B cell (primary cell): ENCODE data around the gene XPNPEP1. TPM values are rescaled to one million over a fixed set of nuclear protein-coding genes. Genes with fewer than 3 reads are reported as not detected.

Source experiments
- ATAC-seq: fragments of 200-7000 bp; cut with Tn5 transposase; one replicate; pipeline ENCODE4 v1.10.0; 2021; ENCODE audit warnings: low read depth, mild to moderate bottlenecking, moderate number of reproducible peaks, moderate library complexity
- CTCF ChIA-PET: fragments of 350-600 bp; sonication (Branson Sonifier 250); formaldehyde crosslinking; loops from one replicate; lab custom pipeline; 2021; ENCODE audit warnings: antibody characterized with exemption, inconsistent platforms; lab: Charles Lee
- POLR2A ChIA-PET: fragments of 350-600 bp; sonication (Branson Sonifier 250); formaldehyde crosslinking; loops from one replicate; lab custom pipeline; 2021; ENCODE audit warnings: antibody characterized with exemption; lab: Charles Lee
- DNase-seq: peaks from one replicate; pipeline ENCODE4 v3.0.0; 2013
- H2AFZ ChIP-seq: 2 replicates; pipeline ENCODE4 v1.6.1; 2012; ENCODE audit warnings: mild to moderate bottlenecking, low read depth, low read length; ENCODE audit not compliant: insufficient read depth, poor library complexity, severe bottlenecking
- H3K27ac ChIP-seq, 2 donors: 1 replicate in 1 of 2; 2 replicates in 1 of 2; pipeline ENCODE4 v1.5.1; 2012 to 2013; ENCODE audit warnings: low read length in 2 of 2, mild to moderate bottlenecking in 2 of 2, moderate library complexity in 1 of 2
- H3K27me3 ChIP-seq, 4 experiments: fragments of 200-600 bp in 1 of 4; sonication (generic) in 1 of 4; replicated peaks in 1 of 4; 1 replicate in 2 of 4; 2 replicates in 2 of 4; pipeline versions ENCODE4 v1.6.1 to v1.7.0; 2013 to 2016; ENCODE audit warnings: low read length in 3 of 4, mild to moderate bottlenecking in 2 of 4, mixed read lengths in 1 of 4, moderate library complexity in 1 of 4; ENCODE audit not compliant: insufficient read depth in 4 of 4, control insufficient read depth in 3 of 4; ENCODE audit errors: control extremely low read depth in 1 of 4
- H3K36me3 ChIP-seq, 2 experiments: replicated peaks in 1 of 2; 1 replicate in 1 of 2; 2 replicates in 1 of 2; pipeline versions ENCODE4 v1.6.1 to v1.7.1; 2013; ENCODE audit warnings: low read length in 1 of 2; ENCODE audit not compliant: insufficient read depth in 2 of 2, control insufficient read depth in 1 of 2; ENCODE audit errors: control extremely low read depth in 1 of 2, extremely low read depth in 1 of 2
- H3K4me1 ChIP-seq, 2 donors: fragments of 200-600 bp in 1 of 2; sonication (generic) in 1 of 2; 1 replicate in 1 of 2; 2 replicates in 1 of 2; pipeline versions ENCODE4 v1.5.1 to v1.6.1; 2013 to 2017; ENCODE audit warnings: low read length in 2 of 2; ENCODE audit not compliant: control insufficient read depth in 2 of 2, insufficient read depth in 2 of 2
- H3K4me2 ChIP-seq: replicated peaks from 2 replicates; pipeline ENCODE3; 2012; ENCODE audit warnings: mild to moderate bottlenecking, low read depth, low read length; ENCODE audit not compliant: poor library complexity, severe bottlenecking
- H3K4me3 ChIP-seq, 5 experiments: fragments of 200-600 bp in 1 of 5; sonication (generic) in 1 of 5; 1 replicate in 3 of 5; 2 replicates in 2 of 5; pipeline versions ENCODE4 v1.5.1 to v1.7.0; 2011 to 2016; ENCODE audit warnings: low read length in 4 of 5, mild to moderate bottlenecking in 4 of 5, low read depth in 2 of 5, control low read depth in 1 of 5, moderate library complexity in 1 of 5; ENCODE audit not compliant: insufficient read depth in 1 of 5; ENCODE audit errors: control extremely low read depth in 1 of 5, extremely low read depth in 1 of 5
- H3K79me2 ChIP-seq: fragments of 200-600 bp; sonication (generic); one replicate; pipeline ENCODE4 v1.6.0; 2016; ENCODE audit warnings: low read length; ENCODE audit not compliant: control insufficient read depth, insufficient read depth
- H3K9ac ChIP-seq: fragments of 200-600 bp; sonication (generic); 2 replicates; pipeline ENCODE4 v1.6.1; 2017; ENCODE audit warnings: mild to moderate bottlenecking, low read length, moderate library complexity
- H3K9me3 ChIP-seq, 3 donors: one replicate each; pipeline versions ENCODE4 v1.6.1 to v1.7.1; 2013; ENCODE audit warnings: low read length in 2 of 3; ENCODE audit not compliant: control insufficient read depth in 2 of 3, insufficient read depth in 1 of 3; ENCODE audit errors: control extremely low read depth in 1 of 3
- H4K20me1 ChIP-seq: 2 replicates; pipeline ENCODE4 v1.6.0; 2012; ENCODE audit warnings: mild to moderate bottlenecking, low read length; ENCODE audit not compliant: insufficient read depth, control insufficient read depth, poor library complexity, severe bottlenecking
- H3K27ac Mint-ChIP-seq: one replicate; pipeline ENCODE4 v1.8.0; 2021; ENCODE audit warnings: mixed read lengths
- H3K27me3 Mint-ChIP-seq: one replicate; pipeline ENCODE4 v1.8.0; 2021; ENCODE audit warnings: mixed read lengths
- H3K4me1 Mint-ChIP-seq: one replicate; pipeline ENCODE4 v1.8.0; 2021; ENCODE audit warnings: mixed read lengths
- H3K4me3 Mint-ChIP-seq: one replicate; pipeline ENCODE4 v1.8.0; 2021; ENCODE audit warnings: mixed read lengths
- H3K9me3 Mint-ChIP-seq: one replicate; pipeline ENCODE4 v1.8.0; 2022; ENCODE audit warnings: mixed read lengths; ENCODE audit not compliant: insufficient read depth
- CTCF ChIP-seq: fragments of 200-600 bp; IDR thresholded peaks from one replicate; pipeline ENCODE4 v1.8.0; 2022; ENCODE audit warnings: antibody characterized with exemption, mild to moderate bottlenecking
- EZH2 ChIP-seq: IDR thresholded peaks from 2 replicates; pipeline ENCODE4 v1.6.1; 2012; ENCODE audit warnings: borderline replicate concordance, low read depth, mild to moderate bottlenecking, moderate library complexity, low read length; ENCODE audit not compliant: insufficient read depth, poor library complexity, severe bottlenecking
- whole genome bisulfite sequencing: methylation state at CpG from one replicate; pipeline ENCODE4 v1.1.5; 2013; ENCODE audit warnings: missing lambda C conversion rate; ENCODE audit not compliant: insufficient coverage; 5-methylcytosine and 5-hydroxymethylcytosine counted together
- intact Hi-C: fragments of 100-400 bp; cut with micrococcal nuclease; formaldehyde crosslinking; loops from one replicate; pipeline ENCODE4 v1.10.0; 2022
- polyA plus RNA-seq: library from polyadenylated mRNA; depleted of rRNA; stranded (reverse); fragments of >200 nt; gene quantifications from 2 replicates; pipeline ENCODE4 v1.2.3, GENCODE V29; 2012
- total RNA-seq, 2 donors: library from RNA; stranded (reverse); fragments of 120-200 nt in 1 of 2; gene quantifications; 1 replicate in 1 of 2; 2 replicates in 1 of 2; pipeline versions ENCODE4 v1.2.3 to v1.2.4, GENCODE V29; 2013 to 2022

Gene XPNPEP1
- total and polyA plus RNA-seq, 2 donors (not counting 1 experiment from before 2014, with no cell fraction given): 60.6 to 70.8 TPM

GRCh38 chr10:109821672-109822071, 101.6 kb downstream of the XPNPEP1 start:
- Mint-ChIP-seq H3K4me3 (no peak overlapping the region), H3K27ac (no peak overlapping the region), H3K27me3 (peaks cover 24% of the 10 kb centered on the region), H3K4me1 (no peaks in the 10 kb centered on the region), H3K9me3 (peaks cover 3% of the 10 kb centered on the region)
- intact Hi-C loops: no loop called here
- Histone ChIP-seq H3K4me3 (no peak overlapping the region), H2AFZ (no peak overlapping the region), H3K27me3 (peaks cover 0 to 4% (median 2%) of the 10 kb centered on the region in 4 experiments), H4K20me1 (no peaks in the 10 kb centered on the region), H3K27ac (no peak overlapping the region), H3K4me2 (no peak overlapping the region), H3K4me1 (no peaks in the 10 kb centered on the region), H3K79me2 (no peaks in the 10 kb centered on the region), H3K9me3 (peaks cover 0 to 1% (median 0%) of the 10 kb centered on the region in 3 donors), H3K36me3 (no peaks in the 10 kb centered on the region), H3K9ac (no peak overlapping the region)
- no peak for DNase-seq
- 69% methylated on average over 5 of the region's 5 CpGs for WGBS
- ChIA-PET CTCF (no interaction called here), POLR2A (no interaction called here)
- TF ChIP-seq EZH2 (no peak), CTCF (no peak)
- no peak for ATAC-seq

- H3K27me3 ChIP-seq: peaks cover 0 to 4% (median 2%) of the 10 kb centered on the region in 4 experiments
- H2AFZ ChIP-seq: no peak overlapping the region
- H3K27ac ChIP-seq: no peak overlapping the region
- no peak for TF ChIP-seq CTCF
- TF ChIP-seq EZH2: no peak
- ATAC-seq: no peak
- no peak overlapping the region for H3K4me2 ChIP-seq
- H3K9ac ChIP-seq: no peak overlapping the region
- Mint-ChIP-seq H3K4me1 (no peaks in the 10 kb centered on the region), H3K4me3 (no peak overlapping the region), H3K27ac (no peak overlapping the region), H3K27me3 (peaks cover 24% of the 10 kb centered on the region), H3K9me3 (peaks cover 3% of the 10 kb centered on the region)
- no peaks in the 10 kb centered on the region for H3K4me1 ChIP-seq
- peaks cover 0 to 1% (median 0%) of the 10 kb centered on the region in 3 donors for H3K9me3 ChIP-seq
- CTCF ChIA-PET: no interaction called here
- intact Hi-C loops: no loop called here
- H3K79me2 ChIP-seq: no peaks in the 10 kb centered on the region
- no peak overlapping the region for H3K4me3 ChIP-seq
- no peaks in the 10 kb centered on the region for H3K36me3 ChIP-seq
- no peak for DNase-seq
- H4K20me1 ChIP-seq: no peaks in the 10 kb centered on the region
- POLR2A ChIA-PET: no interaction called here
- WGBS: 69% methylated on average over 4 of the region's 7 CpGs
Observed at GRCh38 chr10:109820620-109821405, 102.5 kb downstream of the XPNPEP1 start.
